GM19328 (cell line): Measurements from ENCODE around the gene AGXT2.
"Not testable (repeated sequence)": the region's sequence is repeated elsewhere in the genome, so short reads cannot be mapped to it uniquely, and the experiment has no call there.

Source experiments
- ATAC-seq: cut with Tn5 transposase; IDR thresholded peaks from one replicate; pipeline ENCODE4 v1.9.1; 2021; ENCODE audit warnings: mild to moderate bottlenecking, moderate library complexity; ENCODE audit not compliant: unreplicated experiment

The AGXT2 gene

GRCh38 chr5:35052838-35053237 is 5.1 kb upstream of the AGXT2 start:
- ATAC-seq = no peak

- no peak for ATAC-seq
Observed at GRCh38 chr5:35050541-35051126, 2.9 kb upstream of the AGXT2 start.

GRCh38 chr5:35048910-35049309 is 1.2 kb upstream of the AGXT2 start:
- ATAC-seq = no peak

GRCh38 chr5:35046774-35047173 is 975 bp downstream of the AGXT2 start:
- no peak for ATAC-seq

- no peak for ATAC-seq
Observed at GRCh38 chr5:35045280-35045679, 2.5 kb downstream of the AGXT2 start.

GRCh38 chr5:35044649-35045048 is 3.1 kb downstream of the AGXT2 start:
- ATAC-seq = no peak

GRCh38 chr5:35042781-35043180 is 5.0 kb downstream of the AGXT2 start:
- no peak for ATAC-seq

- ATAC-seq = no peak
Observed at GRCh38 chr5:35041261-35041660, 6.5 kb downstream of the AGXT2 start.

- no peak for ATAC-seq
Observed at GRCh38 chr5:35038891-35039290, 8.9 kb downstream of the AGXT2 start.

- no peak for ATAC-seq
Observed at GRCh38 chr5:35036536-35036935, 11.2 kb downstream of the AGXT2 start.

GRCh38 chr5:35035929-35036328 is 11.8 kb downstream of the AGXT2 start:
- ATAC-seq = not testable (repeated sequence)

GRCh38 chr5:35035271-35035670 is 12.5 kb downstream of the AGXT2 start:
- no peak for ATAC-seq

- ATAC-seq = no peak
Observed at GRCh38 chr5:35032356-35032755, 15.4 kb downstream of the AGXT2 start.

GRCh38 chr5:35031276-35031675 is 16.5 kb downstream of the AGXT2 start:
- ATAC-seq = no peak

GRCh38 chr5:35030426-35031100 is 17.2 kb downstream of the AGXT2 start:
- ATAC-seq = no peak

GRCh38 chr5:35029333-35029732 is 18.4 kb downstream of the AGXT2 start:
- no peak for ATAC-seq

- no peak for ATAC-seq
Observed at GRCh38 chr5:35026941-35027340, 20.8 kb downstream of the AGXT2 start.

GRCh38 chr5:35026280-35026840 is 21.4 kb downstream of the AGXT2 start:
- ATAC-seq = no peak

GRCh38 chr5:35024911-35025510 is 22.7 kb downstream of the AGXT2 start:
- no peak for ATAC-seq

GRCh38 chr5:35023391-35024178 is 24.2 kb downstream of the AGXT2 start:
- ATAC-seq = no peak
